Breast epithelium (tissue), 3 donors: Measurements from ENCODE around the gene ADGRL3.

Experiments
- CTCF ChIP-seq, 3 donors: fragments of 450-650 bp; IDR thresholded peaks; one replicate each; pipeline ENCODE4 v1.5.1; 2016 to 2017; ENCODE audit warnings: antibody characterized with exemption in 3 of 3, mild to moderate bottlenecking in 3 of 3, moderate library complexity in 3 of 3
- POLR2A ChIP-seq: fragments of 450-650 bp; IDR thresholded peaks from one replicate; pipeline ENCODE4 v1.6.1; 2016; ENCODE audit warnings: antibody characterized with exemption, mild to moderate bottlenecking, moderate library complexity

DNA sequence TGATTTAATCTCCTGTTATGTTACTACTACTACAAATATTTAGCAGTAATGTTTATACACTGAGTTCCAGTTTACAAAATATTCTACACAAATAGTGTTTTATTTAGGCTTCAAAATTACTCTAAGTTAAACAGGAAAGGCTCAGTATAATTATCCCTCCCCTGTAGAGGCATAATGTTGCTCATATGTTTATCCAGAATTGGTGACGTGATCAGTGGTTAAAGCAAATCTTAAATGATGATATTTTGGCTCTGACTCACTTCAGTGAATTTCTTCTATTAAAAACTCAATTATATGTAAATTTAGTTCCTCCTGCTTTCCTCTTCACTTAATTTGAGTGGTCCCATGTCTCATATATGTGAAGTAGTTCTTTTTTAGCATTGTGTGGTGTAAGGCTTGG lies 438.5 kb downstream of the ADGRL3 start:
- TF ChIP-seq CTCF (IDR thresholded peaks at IDR 0.05) (no peak), POLR2A (no peak)
